HepG2 (cell line): Measurements from ENCODE around the gene SETD1A. TPM values are rescaled to one million over a fixed set of nuclear protein-coding genes. Genes with fewer than 3 reads are reported as not detected.

ENCODE experiments used
- CERS6 ChIP-seq: sonication (generic); formaldehyde crosslinking; IDR thresholded peaks from 2 replicates; pipeline ENCODE4 v1.5.0; 2020; ENCODE audit warnings: missing genetic modification reagents
- HHEX ChIP-seq: IDR thresholded peaks from 2 replicates; pipeline ENCODE4 v1.6.1; 2016; ENCODE audit warnings: control low read depth
- HMG20A ChIP-seq: IDR thresholded peaks from 2 replicates; pipeline ENCODE4 v1.6.1; 2016; ENCODE audit warnings: borderline replicate concordance
- JUNB ChIP-seq: sonication (generic); formaldehyde crosslinking; IDR thresholded peaks from 2 replicates; pipeline ENCODE4 v1.8.0; 2022; ENCODE audit warnings: missing genetic modification reagents, mild to moderate bottlenecking, borderline replicate concordance
- KLF6 ChIP-seq: IDR thresholded peaks from 2 replicates; pipeline ENCODE4 v1.8.0; 2016; ENCODE audit warnings: missing biosample characterization, missing genetic modification reagents
- NCOA1 ChIP-seq: sonication (generic); formaldehyde crosslinking; IDR thresholded peaks from 2 replicates; pipeline ENCODE4 v1.9.0; 2021; ENCODE audit warnings: missing genetic modification reagents
- NFE2 ChIP-seq: sonication (generic); formaldehyde crosslinking; IDR thresholded peaks from 2 replicates; pipeline ENCODE4 v1.4.0; 2020; ENCODE audit warnings: missing genetic modification reagents
- NR0B2 ChIP-seq: sonication (generic); formaldehyde crosslinking; IDR thresholded peaks from 2 replicates; pipeline ENCODE4 v1.4.0; 2020; ENCODE audit warnings: mild to moderate bottlenecking, missing genetic modification reagents
- RBAK ChIP-seq: sonication (generic); formaldehyde crosslinking; IDR thresholded peaks from 2 replicates; pipeline ENCODE4 v1.5.1; 2020; ENCODE audit warnings: mild to moderate bottlenecking, missing genetic modification reagents
- TBP ChIP-seq: sonication (generic); formaldehyde crosslinking; IDR thresholded peaks from 2 replicates; pipeline ENCODE4 v1.5.0; 2020; ENCODE audit warnings: missing genetic modification reagents
- THAP11 ChIP-seq: IDR thresholded peaks from 2 replicates; pipeline ENCODE4 v1.6.1; 2016; ENCODE audit warnings: missing biosample characterization, missing genetic modification reagents
- ZBTB1 ChIP-seq: sonication (generic); formaldehyde crosslinking; IDR thresholded peaks from 2 replicates; pipeline ENCODE4 v1.4.0; 2020; ENCODE audit warnings: missing genetic modification reagents, borderline replicate concordance
- ZNF75D ChIP-seq: sonication (generic); formaldehyde crosslinking; IDR thresholded peaks from 2 replicates; pipeline ENCODE4 v1.8.1; 2023; ENCODE audit warnings: missing genetic modification reagents, mild to moderate bottlenecking, borderline replicate concordance
- ZNF891 ChIP-seq: sonication (generic); formaldehyde crosslinking; IDR thresholded peaks from 2 replicates; pipeline ENCODE4 v1.5.0; 2020; ENCODE audit warnings: mild to moderate bottlenecking, missing genetic modification reagents
- polyA plus RNA-seq, 8 experiments: library from polyadenylated mRNA; depleted of rRNA in 3 of 8; stranded (reverse) in 7 of 8; unstranded in 1 of 8; fragments of >200 nt; fragmentation: Illumina TruSeq in 4 of 8; extraction: Trizol in 4 of 8; gene quantifications; 2 replicates each; pipeline versions ENCODE4 v1.2.1 to v1.2.3, GENCODE V29; 2011 to 2016; ENCODE audit warnings: low read depth in 4 of 8, missing spikeins in 1 of 8, mixed read lengths in 1 of 8; ENCODE audit not compliant: insufficient read depth in 1 of 8
- total RNA-seq, 5 experiments: library from RNA; depleted of rRNA; stranded (reverse); fragments of >200 nt; fragmentation: Illumina TruSeq; extraction: Trizol; gene quantifications; 2 replicates each; pipeline ENCODE4 v1.2.3, GENCODE V29; 2016; ENCODE audit warnings: low read depth in 1 of 5
- TF ChIP-seq, protein P1 (sequence below): sonication (generic); formaldehyde crosslinking; IDR thresholded peaks from 2 replicates; pipeline ENCODE4 v1.5.0; 2020; ENCODE audit warnings: mild to moderate bottlenecking, missing genetic modification reagents, borderline replicate concordance
- TF ChIP-seq, protein P2 (sequence below): sonication (generic); formaldehyde crosslinking; IDR thresholded peaks from 2 replicates; pipeline ENCODE4 v1.5.0; 2020; ENCODE audit warnings: missing genetic modification reagents
- TF ChIP-seq, protein P3 (sequence below): IDR thresholded peaks from 2 replicates; pipeline ENCODE4 v1.6.1; 2016
- TF ChIP-seq, protein P4 (sequence below): sonication (generic); formaldehyde crosslinking; conservative IDR thresholded peaks from 2 replicates; pipeline ENCODE4 v1.8.1; 2023; ENCODE audit warnings: missing genetic modification reagents

The SETD1A gene
- total and polyA plus RNA-seq, 2 of the 13 experiments (the other 11 are each of a cell fraction or from before 2014, with no cell fraction given), result 3.8 to 5.6 TPM

DNA sequence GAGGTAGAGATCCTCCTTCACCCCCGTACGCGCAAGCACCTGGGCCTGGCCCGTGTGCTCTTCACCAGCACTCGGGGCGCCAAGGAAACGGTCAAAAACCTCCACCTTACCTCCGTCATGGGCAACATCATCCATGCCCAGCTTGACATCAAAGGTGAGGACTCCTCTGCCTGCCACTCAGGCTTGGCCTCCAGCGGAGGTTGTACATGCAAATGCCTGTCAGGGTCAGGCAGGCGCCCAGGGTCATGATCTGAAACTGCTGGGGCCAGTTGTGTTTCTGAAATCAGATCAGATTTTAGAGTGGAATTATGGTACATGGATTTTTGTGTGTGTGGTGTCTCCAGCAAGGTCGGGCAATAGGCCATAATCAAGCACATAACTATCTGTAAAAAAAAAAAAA is 3.8 kb downstream of the SETD1A start (continued):
- TF ChIP-seq, protein P1, sequence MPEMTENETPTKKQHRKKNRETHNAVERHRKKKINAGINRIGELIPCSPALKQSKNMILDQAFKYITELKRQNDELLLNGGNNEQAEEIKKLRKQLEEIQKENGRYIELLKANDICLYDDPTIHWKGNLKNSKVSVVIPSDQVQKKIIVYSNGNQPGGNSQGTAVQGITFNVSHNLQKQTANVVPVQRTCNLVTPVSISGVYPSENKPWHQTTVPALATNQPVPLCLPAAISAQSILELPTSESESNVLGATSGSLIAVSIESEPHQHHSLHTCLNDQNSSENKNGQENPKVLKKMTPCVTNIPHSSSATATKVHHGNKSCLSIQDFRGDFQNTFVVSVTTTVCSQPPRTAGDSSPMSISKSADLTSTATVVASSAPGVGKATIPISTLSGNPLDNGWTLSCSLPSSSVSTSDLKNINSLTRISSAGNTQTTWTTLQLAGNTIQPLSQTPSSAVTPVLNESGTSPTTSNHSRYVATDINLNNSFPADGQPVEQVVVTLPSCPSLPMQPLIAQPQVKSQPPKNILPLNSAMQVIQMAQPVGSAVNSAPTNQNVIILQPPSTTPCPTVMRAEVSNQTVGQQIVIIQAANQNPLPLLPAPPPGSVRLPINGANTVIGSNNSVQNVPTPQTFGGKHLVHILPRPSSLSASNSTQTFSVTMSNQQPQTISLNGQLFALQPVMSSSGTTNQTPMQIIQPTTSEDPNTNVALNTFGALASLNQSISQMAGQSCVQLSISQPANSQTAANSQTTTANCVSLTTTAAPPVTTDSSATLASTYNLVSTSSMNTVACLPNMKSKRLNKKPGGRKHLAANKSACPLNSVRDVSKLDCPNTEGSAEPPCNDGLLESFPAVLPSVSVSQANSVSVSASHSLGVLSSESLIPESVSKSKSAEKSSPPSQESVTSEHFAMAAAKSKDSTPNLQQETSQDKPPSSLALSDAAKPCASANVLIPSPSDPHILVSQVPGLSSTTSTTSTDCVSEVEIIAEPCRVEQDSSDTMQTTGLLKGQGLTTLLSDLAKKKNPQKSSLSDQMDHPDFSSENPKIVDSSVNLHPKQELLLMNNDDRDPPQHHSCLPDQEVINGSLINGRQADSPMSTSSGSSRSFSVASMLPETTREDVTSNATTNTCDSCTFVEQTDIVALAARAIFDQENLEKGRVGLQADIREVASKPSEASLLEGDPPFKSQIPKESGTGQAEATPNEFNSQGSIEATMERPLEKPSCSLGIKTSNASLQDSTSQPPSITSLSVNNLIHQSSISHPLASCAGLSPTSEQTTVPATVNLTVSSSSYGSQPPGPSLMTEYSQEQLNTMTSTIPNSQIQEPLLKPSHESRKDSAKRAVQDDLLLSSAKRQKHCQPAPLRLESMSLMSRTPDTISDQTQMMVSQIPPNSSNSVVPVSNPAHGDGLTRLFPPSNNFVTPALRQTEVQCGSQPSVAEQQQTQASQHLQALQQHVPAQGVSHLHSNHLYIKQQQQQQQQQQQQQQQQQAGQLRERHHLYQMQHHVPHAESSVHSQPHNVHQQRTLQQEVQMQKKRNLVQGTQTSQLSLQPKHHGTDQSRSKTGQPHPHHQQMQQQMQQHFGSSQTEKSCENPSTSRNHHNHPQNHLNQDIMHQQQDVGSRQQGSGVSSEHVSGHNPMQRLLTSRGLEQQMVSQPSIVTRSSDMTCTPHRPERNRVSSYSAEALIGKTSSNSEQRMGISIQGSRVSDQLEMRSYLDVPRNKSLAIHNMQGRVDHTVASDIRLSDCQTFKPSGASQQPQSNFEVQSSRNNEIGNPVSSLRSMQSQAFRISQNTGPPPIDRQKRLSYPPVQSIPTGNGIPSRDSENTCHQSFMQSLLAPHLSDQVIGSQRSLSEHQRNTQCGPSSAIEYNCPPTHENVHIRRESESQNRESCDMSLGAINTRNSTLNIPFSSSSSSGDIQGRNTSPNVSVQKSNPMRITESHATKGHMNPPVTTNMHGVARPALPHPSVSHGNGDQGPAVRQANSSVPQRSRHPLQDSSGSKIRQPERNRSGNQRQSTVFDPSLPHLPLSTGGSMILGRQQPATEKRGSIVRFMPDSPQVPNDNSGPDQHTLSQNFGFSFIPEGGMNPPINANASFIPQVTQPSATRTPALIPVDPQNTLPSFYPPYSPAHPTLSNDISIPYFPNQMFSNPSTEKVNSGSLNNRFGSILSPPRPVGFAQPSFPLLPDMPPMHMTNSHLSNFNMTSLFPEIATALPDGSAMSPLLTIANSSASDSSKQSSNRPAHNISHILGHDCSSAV (CRISPR knock-in tag), result no peak
- no peak for TF ChIP-seq NFE2 (CRISPR knock-in tag)
- no peak for TF ChIP-seq ZNF75D (CRISPR knock-in tag)
- TF ChIP-seq, protein P2, sequence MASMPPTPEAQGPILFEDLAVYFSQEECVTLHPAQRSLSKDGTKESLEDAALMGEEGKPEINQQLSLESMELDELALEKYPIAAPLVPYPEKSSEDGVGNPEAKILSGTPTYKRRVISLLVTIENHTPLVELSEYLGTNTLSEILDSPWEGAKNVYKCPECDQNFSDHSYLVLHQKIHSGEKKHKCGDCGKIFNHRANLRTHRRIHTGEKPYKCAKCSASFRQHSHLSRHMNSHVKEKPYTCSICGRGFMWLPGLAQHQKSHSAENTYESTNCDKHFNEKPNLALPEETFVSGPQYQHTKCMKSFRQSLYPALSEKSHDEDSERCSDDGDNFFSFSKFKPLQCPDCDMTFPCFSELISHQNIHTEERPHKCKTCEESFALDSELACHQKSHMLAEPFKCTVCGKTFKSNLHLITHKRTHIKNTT, result no peak
- TF ChIP-seq NCOA1, result no peak
- TF ChIP-seq, protein P3, sequence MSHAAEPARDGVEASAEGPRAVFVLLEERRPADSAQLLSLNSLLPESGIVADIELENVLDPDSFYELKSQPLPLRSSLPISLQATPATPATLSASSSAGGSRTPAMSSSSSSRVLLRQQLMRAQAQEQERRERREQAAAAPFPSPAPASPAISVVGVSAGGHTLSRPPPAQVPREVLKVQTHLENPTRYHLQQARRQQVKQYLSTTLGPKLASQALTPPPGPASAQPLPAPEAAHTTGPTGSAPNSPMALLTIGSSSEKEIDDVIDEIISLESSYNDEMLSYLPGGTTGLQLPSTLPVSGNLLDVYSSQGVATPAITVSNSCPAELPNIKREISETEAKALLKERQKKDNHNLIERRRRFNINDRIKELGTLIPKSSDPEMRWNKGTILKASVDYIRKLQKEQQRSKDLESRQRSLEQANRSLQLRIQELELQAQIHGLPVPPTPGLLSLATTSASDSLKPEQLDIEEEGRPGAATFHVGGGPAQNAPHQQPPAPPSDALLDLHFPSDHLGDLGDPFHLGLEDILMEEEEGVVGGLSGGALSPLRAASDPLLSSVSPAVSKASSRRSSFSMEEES (CRISPR knock-in tag), result no peak
- no peak for TF ChIP-seq TBP (CRISPR knock-in tag)
- TF ChIP-seq ZNF891, result 0 out of 2 replicates have a peak, but pooled peaks have one; percentile 25
- no peak for TF ChIP-seq ZBTB1 (CRISPR knock-in tag)
- TF ChIP-seq NR0B2 (CRISPR knock-in tag), result no peak
- TF ChIP-seq, protein P4, sequence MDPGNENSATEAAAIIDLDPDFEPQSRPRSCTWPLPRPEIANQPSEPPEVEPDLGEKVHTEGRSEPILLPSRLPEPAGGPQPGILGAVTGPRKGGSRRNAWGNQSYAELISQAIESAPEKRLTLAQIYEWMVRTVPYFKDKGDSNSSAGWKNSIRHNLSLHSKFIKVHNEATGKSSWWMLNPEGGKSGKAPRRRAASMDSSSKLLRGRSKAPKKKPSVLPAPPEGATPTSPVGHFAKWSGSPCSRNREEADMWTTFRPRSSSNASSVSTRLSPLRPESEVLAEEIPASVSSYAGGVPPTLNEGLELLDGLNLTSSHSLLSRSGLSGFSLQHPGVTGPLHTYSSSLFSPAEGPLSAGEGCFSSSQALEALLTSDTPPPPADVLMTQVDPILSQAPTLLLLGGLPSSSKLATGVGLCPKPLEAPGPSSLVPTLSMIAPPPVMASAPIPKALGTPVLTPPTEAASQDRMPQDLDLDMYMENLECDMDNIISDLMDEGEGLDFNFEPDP, result 0 out of 2 replicates have a peak, but pooled peaks have one; percentile 76
- no peak for TF ChIP-seq JUNB (CRISPR knock-in tag)
- no peak for TF ChIP-seq KLF6
- TF ChIP-seq HMG20A (CRISPR knock-in tag), result no peak
- no peak for TF ChIP-seq RBAK (CRISPR knock-in tag)
- no peak for TF ChIP-seq CERS6 (CRISPR knock-in tag)
- no peak for TF ChIP-seq HHEX
- no peak for TF ChIP-seq THAP11 (CRISPR knock-in tag)
